Endothelial cell (in vitro differentiated cells): ENCODE results near the gene TBC1D3I. TPM values are rescaled to one million over a fixed set of nuclear protein-coding genes. Genes with fewer than 3 reads are reported as not detected.
"Not testable (repeated sequence)": the region's sequence is repeated elsewhere in the genome, so short reads cannot be mapped to it uniquely, and the experiment has no call there.

Experiments
- DNase-seq: peaks from one replicate; pipeline ENCODE4 v3.0.0; 2021; ENCODE audit warnings: low spot score
- H3K27ac Mint-ChIP-seq: one replicate; pipeline ENCODE4 v1.8.0; 2021; ENCODE audit warnings: mixed read lengths, inconsistent platforms; ENCODE audit not compliant: unreplicated experiment
- H3K27me3 Mint-ChIP-seq: one replicate; pipeline ENCODE4 v1.8.0; 2021; ENCODE audit warnings: mild to moderate bottlenecking, moderate library complexity, mixed read lengths, inconsistent platforms; ENCODE audit not compliant: unreplicated experiment
- H3K36me3 Mint-ChIP-seq: one replicate; pipeline ENCODE4 v1.8.0; 2021; ENCODE audit warnings: mild to moderate bottlenecking, low read depth, mixed read lengths, inconsistent platforms; ENCODE audit not compliant: unreplicated experiment
- H3K4me1 Mint-ChIP-seq: one replicate; pipeline ENCODE4 v1.8.0; 2021; ENCODE audit warnings: mild to moderate bottlenecking, mixed read lengths, inconsistent platforms; ENCODE audit not compliant: unreplicated experiment
- H3K4me3 Mint-ChIP-seq: one replicate; pipeline ENCODE4 v1.8.0; 2021; ENCODE audit warnings: mild to moderate bottlenecking, mixed read lengths, inconsistent platforms; ENCODE audit not compliant: unreplicated experiment
- H3K9me3 Mint-ChIP-seq: one replicate; pipeline ENCODE4 v1.8.0; 2021; ENCODE audit warnings: mixed read lengths, inconsistent platforms; ENCODE audit not compliant: unreplicated experiment
- long read RNA-seq: library from polyadenylated mRNA; unstranded; transcript quantifications from one replicate; pipeline ENCODE4 v2.0.0, GENCODE V29; 2020; ENCODE audit not compliant: unreplicated experiment
- total RNA-seq: library from RNA; stranded (reverse); fragmentation: NEBNext Ultra II Directional; extraction: Animal tissue kit (Norgen Biotek cat#: 25700); gene quantifications from one replicate; pipeline ENCODE4 v1.2.1, GENCODE V29; 2021; ENCODE audit not compliant: unreplicated experiment

Gene TBC1D3I
- 0.23 TPM for total RNA-seq
- long read RNA-seq: 0 reads

DNA sequence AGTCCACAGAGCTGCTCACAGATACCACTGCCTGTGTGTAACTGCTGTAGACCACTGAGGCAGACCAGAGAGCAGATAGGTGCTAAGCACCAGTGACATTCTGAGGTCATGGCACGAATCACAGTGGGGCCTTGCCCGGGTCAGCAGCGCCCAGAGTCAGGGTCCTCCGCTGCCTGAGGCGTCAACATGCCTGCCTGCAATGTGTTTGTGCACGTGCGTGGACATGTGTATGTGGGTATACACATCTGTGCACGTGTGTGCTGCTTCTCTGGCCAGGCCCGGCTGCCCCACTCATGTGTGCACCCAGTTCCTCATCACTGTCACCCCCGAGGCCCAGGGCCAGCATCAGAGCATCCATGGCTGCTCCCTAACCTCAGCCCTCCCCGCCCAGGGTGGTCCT lies at the start of gene TBC1D3I:
TSS of gene TBC1D3I (minus strand) at position 101 of the 400 bp plus-strand sequence. CDS start 1,585 bp downstream, outside the sequence.
- H3K36me3 Mint-ChIP-seq: not testable (repeated sequence)

DNA sequence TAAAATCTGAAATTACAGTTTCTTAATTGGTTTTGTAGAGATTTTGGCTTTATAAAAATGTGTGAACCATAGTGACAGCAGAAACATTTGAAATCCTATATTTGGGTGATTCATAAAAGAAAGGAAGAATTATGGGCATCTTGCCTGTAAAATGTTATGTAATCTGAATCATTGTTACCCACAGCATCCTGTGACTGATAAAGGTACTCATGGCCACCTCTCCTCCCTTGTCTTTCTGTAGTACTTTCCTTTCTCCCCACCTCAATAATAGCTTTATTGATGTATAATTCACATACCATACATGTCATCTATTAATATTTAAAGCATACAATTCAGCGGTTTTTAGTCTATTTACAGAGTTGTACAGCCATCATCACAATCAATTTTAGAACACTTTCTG lies 30.8 kb upstream of the TBC1D3I start:
- H3K4me3 Mint-ChIP-seq, H3K27me3 Mint-ChIP-seq, H3K36me3 Mint-ChIP-seq, H3K27ac Mint-ChIP-seq, H3K4me1 Mint-ChIP-seq, DNase-seq, H3K9me3 Mint-ChIP-seq: not testable (repeated sequence)

More for the DNA sequence above, at the start of gene TBC1D3I:
- not testable (repeated sequence) for H3K27me3 Mint-ChIP-seq, H3K27ac Mint-ChIP-seq, H3K9me3 Mint-ChIP-seq, H3K4me1 Mint-ChIP-seq, DNase-seq, H3K4me3 Mint-ChIP-seq

DNA sequence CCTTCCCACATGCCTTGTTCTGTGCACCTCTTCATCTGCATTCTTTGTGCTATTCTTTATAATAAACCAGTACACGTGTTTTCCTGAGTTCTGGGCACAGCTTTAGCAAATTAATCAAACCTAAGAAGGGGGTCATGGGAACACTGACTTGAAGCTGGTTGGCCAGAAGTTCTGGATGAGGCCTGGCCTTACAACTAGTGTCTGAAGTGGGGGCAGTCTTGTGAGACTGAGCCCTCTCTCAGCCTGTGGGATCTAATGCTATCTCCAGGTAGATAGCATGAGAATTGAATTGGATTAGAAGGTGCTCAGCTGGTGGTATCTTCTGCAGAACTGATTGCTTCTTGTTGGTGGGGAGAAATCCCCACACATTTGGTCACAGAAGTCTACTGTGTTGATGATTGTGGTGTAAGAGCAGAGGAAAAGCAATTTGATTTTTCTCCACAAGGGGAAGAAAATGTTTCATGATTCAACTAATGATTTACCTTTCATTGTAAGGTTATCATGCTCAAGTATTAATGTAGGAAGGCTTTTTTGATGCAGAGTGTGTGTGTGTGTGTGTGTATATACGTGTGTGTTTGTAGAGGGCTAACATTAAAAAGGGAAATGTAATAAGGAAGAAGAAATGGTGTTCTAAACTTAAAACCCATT lies 25.7 kb upstream of the TBC1D3I start:
- not testable (repeated sequence) for H3K36me3 Mint-ChIP-seq, H3K27ac Mint-ChIP-seq, DNase-seq, H3K4me1 Mint-ChIP-seq, H3K9me3 Mint-ChIP-seq, H3K4me3 Mint-ChIP-seq, H3K27me3 Mint-ChIP-seq

DNA sequence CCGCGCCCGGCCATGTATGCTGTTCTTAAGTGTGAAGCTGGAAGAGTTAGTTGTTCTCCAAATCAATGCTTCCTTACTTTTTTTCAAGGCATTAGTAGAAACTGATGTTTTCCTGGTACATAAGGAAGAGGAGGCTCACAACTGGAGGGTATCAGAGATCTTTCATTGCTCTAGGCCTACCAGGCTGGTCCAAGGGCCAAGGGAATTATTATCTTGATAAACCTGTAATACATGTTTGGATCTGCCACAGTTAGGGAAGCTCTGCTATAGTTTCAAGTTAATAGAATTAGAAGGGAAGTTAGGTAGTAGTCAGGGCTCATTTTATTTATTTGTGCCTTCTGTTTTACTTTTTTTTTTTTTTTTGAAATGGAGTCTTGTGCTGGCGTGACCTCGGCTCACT lies 19.8 kb upstream of the TBC1D3I start:
- H3K27me3 Mint-ChIP-seq, H3K4me3 Mint-ChIP-seq, H3K27ac Mint-ChIP-seq, H3K9me3 Mint-ChIP-seq, H3K36me3 Mint-ChIP-seq, H3K4me1 Mint-ChIP-seq, DNase-seq: not testable (repeated sequence)

DNA sequence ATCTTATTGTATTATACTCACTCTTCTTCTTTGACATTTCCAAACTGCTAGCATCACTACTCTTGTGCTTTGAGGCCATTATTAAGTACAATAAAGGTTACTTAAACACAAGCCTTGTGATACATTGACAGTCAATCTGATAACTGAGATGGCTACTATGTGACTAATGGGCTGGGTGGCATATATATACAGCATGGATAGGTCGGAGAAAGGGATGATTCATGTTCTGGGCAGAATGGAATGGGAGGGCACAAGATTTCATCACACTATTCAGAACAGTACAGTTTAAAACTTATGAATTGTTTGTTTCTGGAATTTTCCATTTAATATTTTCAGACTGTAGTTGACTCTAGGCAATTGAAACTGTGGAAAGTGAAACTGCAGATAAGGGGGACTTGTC lies 18.9 kb upstream of the TBC1D3I start:
- DNase-seq, H3K27ac Mint-ChIP-seq, H3K4me3 Mint-ChIP-seq, H3K4me1 Mint-ChIP-seq, H3K36me3 Mint-ChIP-seq, H3K27me3 Mint-ChIP-seq, H3K9me3 Mint-ChIP-seq: not testable (repeated sequence)

DNA sequence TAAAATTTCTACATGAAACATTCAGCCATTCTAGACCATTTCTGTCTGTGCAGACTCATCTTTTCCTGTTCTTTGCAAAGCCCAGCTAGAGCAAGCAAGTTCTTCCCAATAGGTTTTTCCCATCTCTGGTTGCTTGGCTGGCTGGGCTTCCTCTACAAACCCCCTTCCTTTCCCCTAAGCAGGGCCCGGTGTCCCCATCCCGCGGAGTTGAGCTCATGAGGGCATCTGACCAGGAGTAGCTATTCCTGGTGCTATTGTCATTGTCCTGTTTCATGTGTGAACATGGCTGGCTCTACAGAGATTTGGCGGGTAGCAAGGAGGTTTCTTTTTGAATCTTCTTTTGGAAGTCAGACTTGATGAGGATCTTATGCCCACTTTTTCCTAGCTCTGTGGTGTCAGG lies 22.3 kb downstream of the TBC1D3I start:
- not testable (repeated sequence) for H3K4me3 Mint-ChIP-seq, DNase-seq, H3K36me3 Mint-ChIP-seq, H3K9me3 Mint-ChIP-seq, H3K27ac Mint-ChIP-seq, H3K27me3 Mint-ChIP-seq, H3K4me1 Mint-ChIP-seq

DNA sequence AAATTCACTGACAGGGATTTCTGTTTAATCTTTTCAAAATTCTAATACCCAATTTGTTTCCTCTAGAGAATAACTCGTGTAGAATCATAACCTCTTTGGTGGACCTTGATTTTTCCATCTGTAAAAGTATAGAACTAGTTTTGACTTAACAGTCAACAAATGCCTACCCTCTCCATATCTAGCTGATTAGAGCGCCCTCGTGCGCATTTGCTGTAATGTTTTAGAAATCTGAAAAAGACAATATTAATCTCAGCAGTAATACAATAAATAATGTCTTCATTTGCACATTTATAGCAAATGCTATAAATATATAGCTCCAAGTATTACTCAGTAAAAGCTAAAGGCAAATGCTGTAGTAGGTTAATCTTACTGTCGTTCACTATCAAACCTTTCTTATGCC lies 34.7 kb downstream of the TBC1D3I start:
- not testable (repeated sequence) for H3K27ac Mint-ChIP-seq, H3K4me3 Mint-ChIP-seq, H3K9me3 Mint-ChIP-seq, H3K4me1 Mint-ChIP-seq, H3K36me3 Mint-ChIP-seq, H3K27me3 Mint-ChIP-seq
- peak; percentile 34 for DNase-seq

- H3K4me3 Mint-ChIP-seq, H3K9me3 Mint-ChIP-seq, H3K36me3 Mint-ChIP-seq, DNase-seq, H3K27me3 Mint-ChIP-seq, H3K27ac Mint-ChIP-seq, H3K4me1 Mint-ChIP-seq: not testable (repeated sequence)
Observed at GRCh38 chr17:36222967-36223366, 41.4 kb downstream of the TBC1D3I start.

- H3K9me3 Mint-ChIP-seq, H3K27me3 Mint-ChIP-seq, DNase-seq, H3K4me1 Mint-ChIP-seq, H3K4me3 Mint-ChIP-seq, H3K36me3 Mint-ChIP-seq, H3K27ac Mint-ChIP-seq: not testable (repeated sequence)
Observed at GRCh38 chr17:36221581-36222100, 42.7 kb downstream of the TBC1D3I start.

GRCh38 chr17:36220737-36221580 lies 43.4 kb downstream of the TBC1D3I start:
- not testable (repeated sequence) for H3K27ac Mint-ChIP-seq, H3K9me3 Mint-ChIP-seq, DNase-seq, H3K4me1 Mint-ChIP-seq, H3K36me3 Mint-ChIP-seq, H3K4me3 Mint-ChIP-seq, H3K27me3 Mint-ChIP-seq

DNA sequence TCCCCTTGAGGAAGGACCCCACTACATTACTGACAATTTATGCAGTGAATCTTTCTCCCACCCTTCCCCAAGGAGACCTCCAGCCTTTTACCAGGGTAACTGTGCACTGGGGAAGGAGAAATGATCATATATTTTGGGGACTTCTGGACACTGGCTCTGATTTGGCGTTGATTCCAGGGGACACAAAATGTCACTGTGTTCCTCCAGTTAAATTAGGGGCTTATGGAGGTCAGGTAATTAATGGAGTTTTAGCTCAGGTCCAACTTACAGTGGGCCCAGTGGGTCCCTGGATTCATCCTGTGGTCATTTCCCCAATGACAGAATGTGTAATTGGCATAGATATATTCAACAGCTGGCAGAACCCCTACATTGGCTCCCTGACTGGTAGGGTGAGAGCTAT lies 44.8 kb downstream of the TBC1D3I start:
- not testable (repeated sequence) for H3K4me1 Mint-ChIP-seq, H3K27me3 Mint-ChIP-seq, H3K4me3 Mint-ChIP-seq, H3K9me3 Mint-ChIP-seq, H3K27ac Mint-ChIP-seq, H3K36me3 Mint-ChIP-seq, DNase-seq
